Measurements from ENCODE around the gene SOX6.

Gene SOX6

DNA sequence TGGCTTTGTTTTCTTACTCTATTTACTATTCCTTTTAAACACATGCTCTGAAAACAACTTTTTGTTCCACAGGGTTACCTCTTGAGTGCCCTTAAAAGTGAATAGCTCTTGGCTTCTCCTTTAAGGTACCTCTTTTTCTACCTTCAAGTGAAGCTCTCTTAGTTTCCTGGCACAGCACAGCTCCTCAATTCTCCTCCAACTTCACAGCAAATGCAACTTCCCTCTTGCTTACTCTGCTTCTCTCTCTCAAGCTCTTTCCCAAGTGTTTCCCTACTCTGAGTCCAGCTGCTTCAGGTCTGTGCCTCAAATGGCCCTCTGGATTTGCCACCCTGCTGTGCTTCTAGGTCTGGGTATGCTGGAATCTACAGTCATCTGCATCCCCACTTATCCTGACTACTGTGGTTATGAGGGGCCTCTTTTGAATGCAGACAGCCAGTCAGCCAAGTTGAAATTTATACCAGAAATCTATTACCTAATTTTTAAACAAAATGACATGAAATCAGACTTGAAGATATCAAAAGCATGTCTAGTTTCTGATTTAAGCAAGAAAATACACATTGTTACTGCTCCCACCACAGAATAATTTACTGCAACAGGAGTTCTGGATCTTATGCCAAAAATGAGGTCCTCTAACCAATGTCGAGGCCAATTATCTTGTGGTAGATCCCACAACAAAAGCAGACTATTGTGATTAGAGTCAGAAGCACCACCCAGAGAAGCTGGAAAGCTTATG lies 371.1 kb downstream of the SOX6 start:
- DNase-seq = no peak

DNA sequence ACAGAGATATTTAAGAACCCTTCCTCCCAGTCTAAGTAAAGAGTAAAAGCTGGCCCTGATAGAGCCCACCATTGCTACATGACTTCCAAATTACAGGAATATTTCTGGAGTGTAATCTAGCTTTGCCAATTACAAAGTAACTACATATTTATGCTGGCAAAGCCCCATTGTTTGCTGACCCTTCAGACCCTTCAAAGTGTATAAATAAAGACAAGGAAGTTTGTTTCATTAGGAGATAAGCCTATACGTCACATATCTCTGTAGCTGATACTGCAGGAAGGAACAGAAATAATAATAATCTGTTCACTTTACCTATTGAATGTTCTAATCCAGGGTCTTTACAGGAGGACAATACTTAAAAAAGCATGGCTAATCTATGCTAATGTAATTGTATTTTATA lies 375.1 kb downstream of the SOX6 start:
- DNase-seq = no peak

DNA sequence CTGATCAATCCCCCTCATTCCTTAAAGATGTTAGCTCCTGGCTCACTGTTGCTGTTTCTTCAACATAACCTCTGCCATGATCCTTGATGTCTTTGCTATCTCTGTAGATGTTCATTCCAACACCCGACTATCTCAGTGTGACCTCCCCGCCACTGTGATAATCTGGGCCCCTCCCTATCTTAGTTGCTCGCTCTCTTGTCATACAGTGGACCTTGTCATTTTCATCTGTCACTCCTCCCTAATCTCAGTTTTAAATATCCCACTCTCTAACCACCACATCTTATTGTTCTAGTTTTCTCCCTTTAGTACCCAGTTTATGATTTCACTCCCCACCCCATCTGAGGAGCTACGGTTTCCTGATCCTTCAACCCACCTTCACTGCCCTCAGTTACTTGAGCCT lies 379.2 kb downstream of the SOX6 start:
- DNase-seq = no peak

- no peak for DNase-seq
These were observed 379.8 kb downstream of the SOX6 start for GRCh38 chr11:15976433-15977045.

DNA sequence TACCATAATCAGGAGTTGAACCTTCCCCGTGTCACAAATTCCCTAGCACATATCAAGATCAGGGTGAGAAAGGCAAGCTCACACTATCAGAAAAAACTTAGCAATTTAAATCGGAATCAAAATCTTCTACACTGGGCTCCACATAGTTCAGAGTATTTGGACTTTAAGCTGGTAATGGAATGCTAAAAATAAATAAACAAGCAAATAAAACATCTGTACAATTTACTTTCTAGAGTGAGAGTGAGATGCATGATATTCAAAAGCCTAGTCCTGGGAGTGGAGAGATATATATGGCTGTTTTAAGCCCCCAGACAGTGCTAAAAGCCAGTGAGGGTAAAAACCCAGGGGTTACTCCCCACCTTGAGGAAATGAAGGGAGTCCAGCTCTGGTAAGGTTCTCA lies 380.6 kb downstream of the SOX6 start:
- DNase-seq = no peak

GRCh38 chr11:15972838-15973237 lies 383.5 kb downstream of the SOX6 start:
- DNase-seq = no peak

- no peak for DNase-seq
These were observed 385.2 kb downstream of the SOX6 start for GRCh38 chr11:15971215-15971546.

GRCh38 chr11:15970506-15971214 lies 385.7 kb downstream of the SOX6 start:
- no peak for DNase-seq

DNA sequence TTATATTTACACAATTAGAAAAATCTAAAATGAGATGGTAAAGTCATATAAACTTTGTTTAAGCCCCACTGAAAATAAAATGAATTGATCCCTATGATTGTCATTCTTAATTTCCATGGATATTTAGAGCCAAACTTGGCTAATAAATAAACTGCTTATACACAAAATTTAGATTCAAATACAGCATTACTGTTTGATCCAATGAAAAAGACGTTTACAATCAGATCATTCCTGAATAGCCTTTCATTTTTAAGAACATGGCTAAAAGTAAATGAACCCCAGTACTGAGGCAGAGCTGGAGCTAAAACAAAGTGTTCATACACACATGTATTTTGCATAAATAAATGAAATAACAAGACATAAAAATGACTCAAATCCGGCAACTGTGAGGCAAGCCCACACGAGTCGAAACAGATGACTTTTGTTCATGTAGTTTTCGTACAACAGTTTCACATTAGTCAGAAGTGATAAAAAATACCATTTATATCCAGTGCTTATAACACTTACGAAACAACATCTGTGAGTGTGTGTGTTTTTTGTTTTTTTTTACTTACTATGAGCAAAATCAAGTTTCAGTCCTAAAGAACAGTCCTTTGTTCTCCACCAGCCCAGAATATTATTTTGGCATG lies 386.5 kb downstream of the SOX6 start:
- peak in 1 of 4 experiments; percentile 35 for DNase-seq

- DNase-seq = peak; percentile 69 to 86 (median 80)
These were observed 387.1 kb downstream of the SOX6 start for GRCh38 chr11:15969281-15969680.

GRCh38 chr11:15968461-15969130 lies 387.8 kb downstream of the SOX6 start:
- no peak for DNase-seq

DNA sequence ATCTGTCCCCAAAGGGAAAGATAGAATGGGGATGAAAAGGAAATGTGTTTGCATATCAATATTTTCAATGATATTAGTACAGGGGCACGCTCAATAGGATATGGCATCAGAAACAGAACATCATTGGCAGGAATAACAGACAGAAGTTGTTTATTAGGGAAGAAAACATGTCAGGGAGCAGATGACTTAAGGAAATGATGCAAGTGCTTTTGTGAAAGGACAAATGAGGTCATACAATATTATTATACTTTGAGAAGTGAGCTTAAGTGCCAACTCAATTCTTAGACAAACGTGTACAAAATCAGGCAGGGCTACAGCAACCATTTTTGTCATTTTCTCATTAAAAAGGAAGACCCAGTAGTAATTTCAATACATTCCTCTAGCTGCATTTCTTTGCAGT lies 388.4 kb downstream of the SOX6 start:
- peak; percentile 11 to 79 (median 44) for DNase-seq

DNA sequence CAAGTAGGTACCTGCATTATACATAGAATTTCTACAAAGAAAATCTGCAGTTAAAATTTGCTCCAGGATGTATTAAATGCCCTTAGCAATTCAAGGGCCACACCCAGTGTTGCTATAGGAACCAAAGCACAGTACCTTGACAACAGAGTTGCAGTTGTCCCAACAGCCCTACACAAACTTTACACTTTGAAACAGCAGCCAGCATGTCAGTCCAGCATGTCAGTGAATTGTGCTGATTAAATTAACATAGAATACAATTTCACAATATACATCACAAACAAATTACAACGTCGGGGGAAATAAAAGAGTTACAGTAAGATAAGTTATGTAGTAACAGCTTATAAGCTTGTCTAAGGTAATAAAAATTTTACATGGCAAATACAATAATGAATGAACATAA lies 389.2 kb downstream of the SOX6 start:
- DNase-seq = no peak

DNA sequence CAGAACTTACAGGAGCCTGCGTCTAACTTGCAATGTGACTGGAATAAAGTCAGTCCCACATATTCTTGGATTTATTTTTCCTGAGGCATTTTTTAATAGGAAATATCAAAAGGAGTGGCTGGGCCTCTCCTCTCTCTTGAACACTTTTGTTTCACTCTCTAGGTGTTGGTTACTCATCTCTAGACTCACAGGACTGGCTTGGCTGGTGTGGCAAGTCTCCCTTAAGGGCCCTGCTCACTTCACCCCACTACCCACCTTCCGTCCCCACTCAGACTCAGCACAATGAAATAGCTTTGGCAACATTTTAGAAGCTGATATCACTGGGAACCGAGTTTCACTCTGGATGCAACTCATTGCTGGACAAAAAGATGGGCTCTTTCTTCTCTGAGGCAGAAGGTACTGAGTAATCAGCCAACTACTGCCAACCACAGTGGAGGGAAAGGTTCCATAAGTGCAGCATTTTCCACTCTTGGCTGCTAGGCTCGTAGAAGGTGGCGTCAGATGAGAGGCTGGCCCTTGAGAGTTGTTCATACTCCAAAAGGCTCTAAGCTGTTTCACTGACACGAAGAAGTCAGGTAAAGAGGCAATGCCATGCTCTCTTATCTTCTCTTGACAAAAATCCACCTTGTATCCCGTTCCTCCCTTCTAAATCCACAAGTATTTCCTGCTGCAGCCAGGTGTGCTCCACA lies 390.6 kb downstream of the SOX6 start:
- DNase-seq = no peak

DNA sequence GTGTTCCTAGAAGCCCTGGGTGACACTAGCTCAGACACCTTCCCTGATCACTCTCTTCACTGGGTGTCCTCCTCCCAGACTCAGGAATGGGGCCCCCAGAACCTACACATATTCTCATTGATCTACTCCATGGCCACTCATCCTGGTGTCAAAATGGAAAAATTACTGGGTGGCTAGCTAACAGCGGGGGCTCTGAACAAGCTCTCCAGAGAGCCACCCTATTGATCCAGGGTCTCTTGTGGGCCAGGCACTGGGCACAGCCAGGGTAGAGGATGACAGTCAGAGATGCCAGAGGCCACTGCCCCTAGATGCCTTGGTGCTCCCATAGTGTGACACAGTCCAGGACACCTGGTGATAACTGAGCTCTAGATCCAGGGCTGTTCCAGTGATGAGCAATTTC lies 393.1 kb downstream of the SOX6 start:
- no peak for DNase-seq

DNA sequence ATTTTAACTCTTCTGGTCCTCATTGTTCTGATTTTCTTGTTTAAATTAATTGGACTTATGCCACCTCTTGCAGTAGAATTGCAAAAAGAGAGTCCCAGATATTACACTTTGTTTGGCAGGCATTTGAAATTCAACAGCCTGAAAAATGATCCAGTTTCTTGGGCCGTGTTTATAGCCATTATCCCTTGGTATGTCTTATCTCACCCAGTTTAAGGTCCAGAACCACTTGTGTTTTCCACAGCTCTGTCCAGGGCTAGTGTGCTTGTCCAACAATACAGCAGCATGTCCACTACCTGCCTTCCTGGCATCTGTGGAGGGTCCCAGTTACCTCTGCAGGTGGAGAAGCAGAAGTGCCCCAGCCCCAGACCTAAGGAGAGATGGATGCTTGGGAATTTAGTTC lies 397.4 kb downstream of the SOX6 start:
- DNase-seq = no peak

- DNase-seq = no peak
These were observed 399.1 kb downstream of the SOX6 start for GRCh38 chr11:15957234-15957633.

GRCh38 chr11:15956302-15956701 lies 400.0 kb downstream of the SOX6 start:
- no peak for DNase-seq

GRCh38 chr11:15955595-15955994 lies 400.8 kb downstream of the SOX6 start:
- no peak for DNase-seq

DNA sequence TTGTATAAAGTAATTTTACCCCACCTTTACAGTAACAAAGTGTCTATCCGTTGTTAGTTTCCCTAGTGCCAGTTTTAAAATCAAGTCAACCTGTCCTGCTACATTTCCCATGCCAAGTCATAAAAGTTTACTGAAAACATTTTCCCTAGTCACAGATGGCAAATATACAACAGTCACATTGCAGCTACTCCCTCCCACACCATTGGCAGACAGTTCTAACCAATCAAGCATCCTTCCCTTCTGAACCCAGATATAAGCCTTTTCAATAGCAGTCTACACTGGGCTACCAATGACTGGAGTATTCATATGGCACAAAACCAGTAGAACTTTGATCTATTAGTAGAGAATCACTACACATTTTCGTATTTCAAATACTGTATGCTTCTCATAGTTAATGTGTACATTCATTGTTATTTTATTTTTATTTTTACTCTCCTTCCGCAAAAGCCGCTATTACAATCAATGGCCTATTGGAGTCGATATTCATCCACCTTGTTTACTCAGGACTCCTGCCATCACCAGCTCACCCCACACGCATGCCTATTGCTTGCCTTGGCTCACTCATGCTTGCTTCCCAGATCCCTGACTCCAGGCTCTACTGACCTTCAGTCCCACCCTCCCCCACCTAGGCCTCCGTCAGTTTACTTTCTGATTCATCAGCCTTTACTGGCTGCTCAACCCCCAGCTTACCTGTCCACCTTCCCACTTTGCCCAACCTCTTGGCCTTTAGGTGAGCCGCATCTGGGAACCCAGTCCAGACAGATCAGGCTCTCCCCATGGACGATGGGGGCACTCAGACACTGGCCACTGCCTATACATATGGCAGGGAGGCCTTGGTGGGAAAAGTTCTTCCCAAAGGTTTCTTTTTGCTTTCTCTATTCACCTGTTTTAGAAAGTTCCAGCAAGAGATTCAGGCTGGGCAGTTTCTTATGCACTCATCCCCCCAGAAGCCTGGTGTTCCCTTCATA lies 408.4 kb downstream of the SOX6 start:
- no peak for DNase-seq

DNA sequence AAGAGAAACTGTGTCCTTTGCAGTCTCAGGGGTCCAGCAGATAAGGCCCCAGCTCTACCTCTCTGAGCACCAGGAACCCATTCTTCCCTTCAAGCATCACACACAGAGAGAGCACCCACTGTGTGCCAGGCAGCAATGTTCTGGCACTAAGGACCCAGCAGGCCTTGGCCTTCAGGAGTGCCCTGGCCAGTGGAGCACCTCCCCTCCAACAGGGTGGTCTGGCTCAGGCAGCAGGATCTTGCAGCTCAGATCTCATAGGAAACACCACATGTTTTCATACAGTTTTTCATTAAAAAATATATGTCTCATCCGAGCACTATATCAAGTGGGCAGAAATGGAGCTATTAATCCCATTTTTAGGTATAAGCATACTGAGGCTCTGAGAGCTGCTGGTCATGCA lies 410.6 kb downstream of the SOX6 start:
- DNase-seq = no peak
